ENCODE results near the gene PRAME. TPM values are rescaled to one million over a fixed set of nuclear protein-coding genes. Genes with fewer than 3 reads are reported as not detected.

The PRAME gene
- total and polyA plus RNA-seq, 2 experiments from 2014 or later = not detected

GRCh38 chr22:22598144-22598543 is 39.1 kb upstream of the PRAME start:
- Mint-ChIP-seq H3K4me3 (no peak overlapping the region), H3K9me3 (no peaks in the 10 kb centered on the region)

More at GRCh38 chr22:22598144-22598543, 39.1 kb upstream of the PRAME start:
- Mint-ChIP-seq H3K36me3 (ENCODE audit: low read depth) (no peaks in the 10 kb centered on the region), H3K27me3 (ENCODE audit: insufficient read depth, low read depth, poor library complexity) (peaks cover 73% of the 10 kb centered on the region), H3K27ac (no peak overlapping the region), H3K4me1 (peaks cover 19% of the 10 kb centered on the region)
- Histone ChIP-seq H4K20me1 (replicated peaks; ENCODE audit: insufficient read depth) (no peaks in the 10 kb centered on the region), H3K36me3 (ENCODE audit: insufficient read depth) (no peaks in the 10 kb centered on the region), H3K27ac (ENCODE audit: low read depth) (no peak overlapping the region), H2AFZ (no peak overlapping the region), H3K9me2 (ENCODE audit: insufficient read depth) (peaks cover 5% of the 10 kb centered on the region; the same call in 1 of the 2 replicates), H3F3A (replicated peaks; ENCODE audit: low read depth) (no peaks in the 10 kb centered on the region), H3K4me2 (no peak overlapping the region), H3K79me2 (replicated peaks; ENCODE audit: insufficient read depth) (no peaks in the 10 kb centered on the region), H3K27me3 (ENCODE audit: insufficient read depth) (peaks cover 97% of the 10 kb centered on the region), H3K4me1 (ENCODE audit: insufficient read depth) (no peaks in the 10 kb centered on the region), H3K4me3 (no peak overlapping the region)
- no peak for TF ChIP-seq NANOG (IDR thresholded peaks at IDR 0.05; ENCODE audit: borderline replicate concordance)
- no peak for TF ChIP-seq ZNF114 (CRISPR knock-in tag; IDR thresholded peaks at IDR 0.05)
- TF ChIP-seq, protein P1, sequence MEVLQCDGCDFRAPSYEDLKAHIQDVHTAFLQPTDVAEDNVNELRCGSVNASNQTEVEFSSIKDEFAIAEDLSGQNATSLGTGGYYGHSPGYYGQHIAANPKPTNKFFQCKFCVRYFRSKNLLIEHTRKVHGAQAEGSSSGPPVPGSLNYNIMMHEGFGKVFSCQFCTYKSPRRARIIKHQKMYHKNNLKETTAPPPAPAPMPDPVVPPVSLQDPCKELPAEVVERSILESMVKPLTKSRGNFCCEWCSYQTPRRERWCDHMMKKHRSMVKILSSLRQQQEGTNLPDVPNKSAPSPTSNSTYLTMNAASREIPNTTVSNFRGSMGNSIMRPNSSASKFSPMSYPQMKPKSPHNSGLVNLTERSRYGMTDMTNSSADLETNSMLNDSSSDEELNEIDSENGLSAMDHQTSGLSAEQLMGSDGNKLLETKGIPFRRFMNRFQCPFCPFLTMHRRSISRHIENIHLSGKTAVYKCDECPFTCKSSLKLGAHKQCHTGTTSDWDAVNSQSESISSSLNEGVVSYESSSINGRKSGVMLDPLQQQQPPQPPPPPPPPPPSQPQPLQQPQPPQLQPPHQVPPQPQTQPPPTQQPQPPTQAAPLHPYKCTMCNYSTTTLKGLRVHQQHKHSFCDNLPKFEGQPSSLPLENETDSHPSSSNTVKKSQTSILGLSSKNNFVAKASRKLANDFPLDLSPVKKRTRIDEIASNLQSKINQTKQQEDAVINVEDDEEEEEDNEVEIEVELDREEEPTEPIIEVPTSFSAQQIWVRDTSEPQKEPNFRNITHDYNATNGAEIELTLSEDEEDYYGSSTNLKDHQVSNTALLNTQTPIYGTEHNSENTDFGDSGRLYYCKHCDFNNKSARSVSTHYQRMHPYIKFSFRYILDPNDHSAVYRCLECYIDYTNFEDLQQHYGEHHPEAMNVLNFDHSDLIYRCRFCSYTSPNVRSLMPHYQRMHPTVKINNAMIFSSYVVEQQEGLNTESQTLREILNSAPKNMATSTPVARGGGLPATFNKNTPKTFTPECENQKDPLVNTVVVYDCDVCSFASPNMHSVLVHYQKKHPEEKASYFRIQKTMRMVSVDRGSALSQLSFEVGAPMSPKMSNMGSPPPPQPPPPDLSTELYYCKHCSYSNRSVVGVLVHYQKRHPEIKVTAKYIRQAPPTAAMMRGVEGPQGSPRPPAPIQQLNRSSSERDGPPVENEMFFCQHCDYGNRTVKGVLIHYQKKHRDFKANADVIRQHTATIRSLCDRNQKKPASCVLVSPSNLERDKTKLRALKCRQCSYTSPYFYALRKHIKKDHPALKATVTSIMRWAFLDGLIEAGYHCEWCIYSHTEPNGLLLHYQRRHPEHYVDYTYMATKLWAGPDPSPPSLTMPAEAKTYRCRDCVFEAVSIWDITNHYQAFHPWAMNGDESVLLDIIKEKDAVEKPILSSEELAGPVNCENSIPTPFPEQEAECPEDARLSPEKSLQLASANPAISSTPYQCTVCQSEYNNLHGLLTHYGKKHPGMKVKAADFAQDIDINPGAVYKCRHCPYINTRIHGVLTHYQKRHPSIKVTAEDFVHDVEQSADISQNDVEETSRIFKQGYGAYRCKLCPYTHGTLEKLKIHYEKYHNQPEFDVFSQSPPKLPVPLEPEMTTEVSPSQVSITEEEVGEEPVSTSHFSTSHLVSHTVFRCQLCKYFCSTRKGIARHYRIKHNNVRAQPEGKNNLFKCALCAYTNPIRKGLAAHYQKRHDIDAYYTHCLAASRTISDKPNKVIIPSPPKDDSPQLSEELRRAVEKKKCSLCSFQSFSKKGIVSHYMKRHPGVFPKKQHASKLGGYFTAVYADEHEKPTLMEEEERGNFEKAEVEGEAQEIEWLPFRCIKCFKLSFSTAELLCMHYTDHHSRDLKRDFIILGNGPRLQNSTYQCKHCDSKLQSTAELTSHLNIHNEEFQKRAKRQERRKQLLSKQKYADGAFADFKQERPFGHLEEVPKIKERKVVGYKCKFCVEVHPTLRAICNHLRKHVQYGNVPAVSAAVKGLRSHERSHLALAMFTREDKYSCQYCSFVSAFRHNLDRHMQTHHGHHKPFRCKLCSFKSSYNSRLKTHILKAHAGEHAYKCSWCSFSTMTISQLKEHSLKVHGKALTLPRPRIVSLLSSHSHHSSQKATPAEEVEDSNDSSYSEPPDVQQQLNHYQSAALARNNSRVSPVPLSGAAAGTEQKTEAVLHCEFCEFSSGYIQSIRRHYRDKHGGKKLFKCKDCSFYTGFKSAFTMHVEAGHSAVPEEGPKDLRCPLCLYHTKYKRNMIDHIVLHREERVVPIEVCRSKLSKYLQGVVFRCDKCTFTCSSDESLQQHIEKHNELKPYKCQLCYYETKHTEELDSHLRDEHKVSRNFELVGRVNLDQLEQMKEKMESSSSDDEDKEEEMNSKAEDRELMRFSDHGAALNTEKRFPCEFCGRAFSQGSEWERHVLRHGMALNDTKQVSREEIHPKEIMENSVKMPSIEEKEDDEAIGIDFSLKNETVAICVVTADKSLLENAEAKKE (CRISPR knock-in tag; IDR thresholded peaks at IDR 0.05) = no peak
- no peak for TF ChIP-seq JUNB (IDR thresholded peaks at IDR 0.05; ENCODE audit: unreplicated experiment)
- TF ChIP-seq CREB1 (CRISPR knock-in tag; IDR thresholded peaks at IDR 0.05; ENCODE audit: low read depth) = no peak
- TF ChIP-seq ETS1 (IDR thresholded peaks at IDR 0.05) = no peak
- no peak for TF ChIP-seq CTCF (conservative IDR thresholded peaks at IDR 0.05; ENCODE audit: low read depth in 2 of 2)
- TF ChIP-seq EZH2 (IDR thresholded peaks at IDR 0.05; ENCODE audit: low read depth, unreplicated experiment) = no peak
- no peak for TF ChIP-seq POLR2AphosphoS5 (IDR thresholded peaks at IDR 0.05; ENCODE audit: low read depth)
- ATAC-seq (peak; percentile 62), DNase-seq (ENCODE audit: low spot score) (no peak)
